K562 (cell line): ENCODE measurements around the gene HOMEZ. TPM values are rescaled to one million over a fixed set of nuclear protein-coding genes. Genes with fewer than 3 reads are reported as not detected.
A peak's percentile ranks its signal among the peaks of the same experiment; 100 is the strongest.

Experiments
- CTCFL ChIP-seq: IDR thresholded peaks from 2 replicates; pipeline ENCODE4 v1.6.1; 2011; ENCODE audit warnings: borderline replicate concordance, low read depth, mild to moderate bottlenecking, moderate library complexity, low read length; ENCODE audit not compliant: insufficient read depth, poor library complexity, severe bottlenecking
- FOXK2 ChIP-seq, 2 experiments: fragments of 450-650 bp; IDR thresholded peaks in 1 of 2; conservative IDR thresholded peaks in 1 of 2; 2 replicates each; pipeline ENCODE4 v1.6.1; 2016; ENCODE audit warnings: low read depth in 2 of 2, mild to moderate bottlenecking in 1 of 2
- KLF1 ChIP-seq: fragments of 450-650 bp; IDR thresholded peaks from 2 replicates; pipeline ENCODE4 v1.6.1; 2016; ENCODE audit warnings: missing genetic modification characterization, missing compliant biosample characterization
- MAFK ChIP-seq: IDR thresholded peaks from 2 replicates; pipeline ENCODE4 v1.6.1; 2011; ENCODE audit warnings: low read length, improper control_type of control experiment
- MITF ChIP-seq: IDR thresholded peaks from 2 replicates; pipeline ENCODE4 v1.6.1; 2014; ENCODE audit warnings: antibody characterized with exemption
- RFX5 ChIP-seq: IDR thresholded peaks from 2 replicates; pipeline ENCODE4 v1.6.1; 2011; ENCODE audit warnings: low read depth, mild to moderate bottlenecking, improper control_type of control experiment, low read length
- SETDB1 ChIP-seq: IDR thresholded peaks from one replicate; pipeline ENCODE4 v1.6.1; 2012; ENCODE audit warnings: low read length, control low read depth, inconsistent platforms
- VEZF1 ChIP-seq: fragments of 200-800 bp; sonication (Bioruptor generic); IDR thresholded peaks from 2 replicates; pipeline ENCODE4 v1.6.1; 2017; ENCODE audit warnings: missing genetic modification characterization, missing compliant biosample characterization
- ZNF124 ChIP-seq: sonication (generic); formaldehyde crosslinking; IDR thresholded peaks from 2 replicates; pipeline ENCODE4 v1.8.1; 2022; ENCODE audit warnings: missing genetic modification reagents
- ZNF232 ChIP-seq: sonication (generic); formaldehyde crosslinking; IDR thresholded peaks from 2 replicates; pipeline ENCODE4 v1.8.0; 2022; ENCODE audit warnings: mild to moderate bottlenecking, missing genetic modification reagents
- ZNF347 ChIP-seq: fragments of 450-650 bp; formaldehyde crosslinking; IDR thresholded peaks from 2 replicates; pipeline ENCODE4 v1.4.0; 2020; ENCODE audit warnings: low read depth, mild to moderate bottlenecking, moderate library complexity
- polyA plus RNA-seq, 8 experiments: library from polyadenylated mRNA; depleted of rRNA in 4 of 8; stranded (reverse) in 5 of 8; unstranded in 3 of 8; fragments of >200 nt; fragmentation: Nextera tagmentation in 2 of 8; fragmentation: Illumina TruSeq in 1 of 8; extraction: Ambion mirVana in 2 of 8; extraction: Trizol in 1 of 8; gene quantifications; 2 replicates each; pipeline versions ENCODE4 v1.2.1 to v1.2.3, GENCODE V29; 2011 to 2014; ENCODE audit warnings: inconsistent platforms in 1 of 8, missing spikeins in 1 of 8
- total RNA-seq, 7 experiments: library from RNA; depleted of rRNA in 6 of 7; stranded (reverse); fragments of >200 nt in 6 of 7; fragmentation: Illumina TruSeq in 2 of 7; extraction: Trizol in 2 of 7; gene quantifications; 2 replicates each; pipeline versions ENCODE4 v1.2.1 to v1.2.3, GENCODE V29; 2011 to 2021; ENCODE audit warnings: low replicate concordance in 1 of 7
- TF ChIP-seq, protein P1 (sequence below), 2 experiments: fragments of 450-650 bp; formaldehyde crosslinking in 1 of 2; IDR thresholded peaks; 2 replicates each; pipeline versions ENCODE4 v1.4.0 to v1.6.1; 2014 to 2020; ENCODE audit warnings: mild to moderate bottlenecking in 2 of 2, borderline replicate concordance in 1 of 2, low read depth in 1 of 2

Gene HOMEZ
- total and polyA plus RNA-seq, 9 of the 15 experiments (the other 6 are each of a cell fraction or from before 2014, with no cell fraction given) = 3.0 to 30.2 (median 16.9) TPM

GRCh38 chr14:23299211-23299957 lies 13.5 kb upstream of the HOMEZ start (continued):
- TF ChIP-seq, protein P1, sequence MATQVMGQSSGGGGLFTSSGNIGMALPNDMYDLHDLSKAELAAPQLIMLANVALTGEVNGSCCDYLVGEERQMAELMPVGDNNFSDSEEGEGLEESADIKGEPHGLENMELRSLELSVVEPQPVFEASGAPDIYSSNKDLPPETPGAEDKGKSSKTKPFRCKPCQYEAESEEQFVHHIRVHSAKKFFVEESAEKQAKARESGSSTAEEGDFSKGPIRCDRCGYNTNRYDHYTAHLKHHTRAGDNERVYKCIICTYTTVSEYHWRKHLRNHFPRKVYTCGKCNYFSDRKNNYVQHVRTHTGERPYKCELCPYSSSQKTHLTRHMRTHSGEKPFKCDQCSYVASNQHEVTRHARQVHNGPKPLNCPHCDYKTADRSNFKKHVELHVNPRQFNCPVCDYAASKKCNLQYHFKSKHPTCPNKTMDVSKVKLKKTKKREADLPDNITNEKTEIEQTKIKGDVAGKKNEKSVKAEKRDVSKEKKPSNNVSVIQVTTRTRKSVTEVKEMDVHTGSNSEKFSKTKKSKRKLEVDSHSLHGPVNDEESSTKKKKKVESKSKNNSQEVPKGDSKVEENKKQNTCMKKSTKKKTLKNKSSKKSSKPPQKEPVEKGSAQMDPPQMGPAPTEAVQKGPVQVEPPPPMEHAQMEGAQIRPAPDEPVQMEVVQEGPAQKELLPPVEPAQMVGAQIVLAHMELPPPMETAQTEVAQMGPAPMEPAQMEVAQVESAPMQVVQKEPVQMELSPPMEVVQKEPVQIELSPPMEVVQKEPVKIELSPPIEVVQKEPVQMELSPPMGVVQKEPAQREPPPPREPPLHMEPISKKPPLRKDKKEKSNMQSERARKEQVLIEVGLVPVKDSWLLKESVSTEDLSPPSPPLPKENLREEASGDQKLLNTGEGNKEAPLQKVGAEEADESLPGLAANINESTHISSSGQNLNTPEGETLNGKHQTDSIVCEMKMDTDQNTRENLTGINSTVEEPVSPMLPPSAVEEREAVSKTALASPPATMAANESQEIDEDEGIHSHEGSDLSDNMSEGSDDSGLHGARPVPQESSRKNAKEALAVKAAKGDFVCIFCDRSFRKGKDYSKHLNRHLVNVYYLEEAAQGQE (IDR thresholded peaks at IDR 0.05; ENCODE audit: borderline replicate concordance) = peak; percentile 45; the same call in 1 of the 2 replicates
- TF ChIP-seq, protein P1 (CRISPR knock-in tag; IDR thresholded peaks at IDR 0.05; ENCODE audit: low read depth) = no peak
- no peak for TF ChIP-seq MITF
- no peak for TF ChIP-seq SETDB1
- no peak for TF ChIP-seq RFX5
- no peak for TF ChIP-seq ZNF232 (CRISPR knock-in tag)
- TF ChIP-seq CTCFL = no peak
- no peak for TF ChIP-seq VEZF1 (CRISPR knock-in tag)
- no peak for TF ChIP-seq KLF1 (tag)
- TF ChIP-seq MAFK = no peak
- no peak for TF ChIP-seq ZNF124 (CRISPR knock-in tag)
- no peak for TF ChIP-seq ZNF347
- peak in 1 of 2 experiments; percentile 46; a peak in 1 of 4 replicates for TF ChIP-seq FOXK2 (conservative IDR thresholded peaks at IDR 0.05 in 1 of 2, IDR thresholded peaks at IDR 0.05 in 1 of 2; ENCODE audit: low read depth in 2 of 2)
